ENCODE results near the gene RCL1.
A peak's percentile ranks its signal among the peaks of the same experiment; 100 is the strongest.

RCL1 gene

GRCh38 chr9:4852419-4852818, 59.7 kb downstream of the RCL1 start:
- no peak for TF ChIP-seq CTCF (IDR thresholded peaks at IDR 0.05; ENCODE audit: control insufficient read depth, extremely low read depth, insufficient read depth)
- no peak overlapping the region for H3K4me3 ChIP-seq (ENCODE audit: low read depth, low read length)
- DNase-seq (ENCODE audit: low read depth) = no peak

GRCh38 chr9:4854265-4854590, 61.5 kb downstream of the RCL1 start:
- DNase-seq (ENCODE audit: low read depth) = no peak
- no peak overlapping the region for H3K4me3 ChIP-seq (ENCODE audit: low read depth, low read length)
- TF ChIP-seq CTCF (IDR thresholded peaks at IDR 0.05; ENCODE audit: control insufficient read depth, extremely low read depth, insufficient read depth) = no peak

- no peak overlapping the region for H3K4me3 ChIP-seq (ENCODE audit: low read depth, low read length)
- TF ChIP-seq CTCF (IDR thresholded peaks at IDR 0.05; ENCODE audit: control insufficient read depth, extremely low read depth, insufficient read depth) = no peak
- DNase-seq (ENCODE audit: low read depth) = no peak
Measured at GRCh38 chr9:4855841-4856240, 63.1 kb downstream of the RCL1 start.

GRCh38 chr9:4857163-4857810, 64.5 kb downstream of the RCL1 start:
- no peak for TF ChIP-seq CTCF (IDR thresholded peaks at IDR 0.05; ENCODE audit: control insufficient read depth, extremely low read depth, insufficient read depth)
- no peak for DNase-seq (ENCODE audit: low read depth)
- H3K4me3 ChIP-seq (ENCODE audit: low read depth, low read length) = no peak overlapping the region

GRCh38 chr9:4859035-4859434, 66.3 kb downstream of the RCL1 start:
- DNase-seq (ENCODE audit: low read depth) = peak; percentile 90
- no peak overlapping the region for H3K4me3 ChIP-seq (ENCODE audit: low read depth, low read length)
- TF ChIP-seq CTCF (IDR thresholded peaks at IDR 0.05; ENCODE audit: control insufficient read depth, extremely low read depth, insufficient read depth) = no peak

- DNase-seq (ENCODE audit: low read depth) = no peak
- no peak for TF ChIP-seq CTCF (IDR thresholded peaks at IDR 0.05; ENCODE audit: control insufficient read depth, extremely low read depth, insufficient read depth)
- no peak overlapping the region for H3K4me3 ChIP-seq (ENCODE audit: low read depth, low read length)
Measured at GRCh38 chr9:4860383-4860782, 67.6 kb downstream of the RCL1 start.

GRCh38 chr9:4861145-4861544, 68.4 kb downstream of the RCL1 start:
- no peak for DNase-seq (ENCODE audit: low read depth)
- TF ChIP-seq CTCF (IDR thresholded peaks at IDR 0.05; ENCODE audit: control insufficient read depth, extremely low read depth, insufficient read depth) = no peak
- no peak overlapping the region for H3K4me3 ChIP-seq (ENCODE audit: low read depth, low read length)
